ENCODE results near the gene CCS. TPM values are rescaled to one million over a fixed set of nuclear protein-coding genes. Genes with fewer than 3 reads are reported as not detected.
"Not testable (repeated sequence)": the region's sequence is repeated elsewhere in the genome, so short reads cannot be mapped to it uniquely, and the experiment has no call there.

The CCS gene
- total RNA-seq, 1 donor from 2014 or later, result 22.1 TPM

- no peak for DNase-seq (ENCODE audit: low read depth)
- no peak for TF ChIP-seq CTCF (conservative IDR thresholded peaks at IDR 0.05; ENCODE audit: low read depth, low read length)
- peak overlapping the region; percentile 90 for H3K4me3 ChIP-seq (ENCODE audit: low read depth, low read length)
These were observed 665 bp downstream of the CCS start for GRCh38 chr11:66593650-66594049.

DNA sequence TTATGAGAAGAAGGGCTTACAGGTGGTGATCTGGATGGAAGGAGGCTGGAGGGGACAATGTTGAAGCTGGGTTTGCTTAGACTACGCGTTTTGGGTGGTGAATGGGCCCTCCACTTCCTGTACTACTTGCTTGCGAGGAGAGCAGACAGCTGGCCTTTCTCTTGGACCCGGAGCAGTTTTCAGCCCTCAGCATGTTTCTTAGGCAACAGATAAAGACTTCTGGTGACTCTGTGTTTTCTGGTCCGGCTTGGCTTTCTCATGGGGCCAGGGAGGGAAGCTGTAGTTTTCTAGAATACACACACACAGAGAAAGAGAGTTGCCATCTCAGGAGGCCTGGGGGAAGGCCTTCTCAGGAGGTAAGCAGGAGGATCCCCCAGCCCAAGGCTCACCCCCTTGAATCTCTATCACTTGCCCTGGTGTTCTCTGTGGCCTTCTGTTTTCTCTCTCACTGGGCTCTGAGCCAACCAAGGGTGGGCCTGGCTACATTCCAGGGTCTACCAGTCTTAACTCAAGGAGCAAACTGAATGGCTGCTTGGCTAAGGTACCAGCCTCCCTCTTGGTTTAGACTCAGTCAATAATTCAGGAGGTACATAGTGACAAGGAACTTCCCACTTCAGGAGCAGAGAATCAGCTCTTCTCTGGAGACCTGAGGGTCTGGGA is 2.4 kb downstream of the CCS start:
- no peak for TF ChIP-seq CTCF (conservative IDR thresholded peaks at IDR 0.05; ENCODE audit: low read depth, low read length)
- no peak for DNase-seq (ENCODE audit: low read depth)
- no peak overlapping the region for H3K4me3 ChIP-seq (ENCODE audit: low read depth, low read length)

DNA sequence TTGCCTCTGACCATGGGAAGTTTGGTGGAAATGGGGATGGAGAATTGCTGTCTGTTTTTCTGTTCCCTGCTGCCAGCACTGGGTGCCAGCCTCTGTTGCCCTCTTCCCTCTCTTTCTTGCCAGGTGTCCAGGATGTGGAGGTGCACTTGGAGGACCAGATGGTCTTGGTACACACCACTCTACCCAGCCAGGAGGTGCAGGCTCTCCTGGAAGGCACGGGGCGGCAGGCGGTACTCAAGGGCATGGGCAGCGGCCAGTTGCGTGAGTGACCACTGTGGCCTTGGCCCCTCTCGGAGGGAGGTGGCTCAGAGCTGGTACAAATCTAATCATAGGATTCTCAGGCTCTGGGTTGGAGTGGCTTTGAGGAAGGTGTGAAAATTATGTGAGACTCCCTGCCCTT is 6.0 kb downstream of the CCS start:
- no peak overlapping the region for H3K4me3 ChIP-seq (ENCODE audit: low read depth, low read length)
- TF ChIP-seq CTCF (conservative IDR thresholded peaks at IDR 0.05; ENCODE audit: low read depth, low read length), result no peak
- DNase-seq (ENCODE audit: low read depth), result no peak

DNA sequence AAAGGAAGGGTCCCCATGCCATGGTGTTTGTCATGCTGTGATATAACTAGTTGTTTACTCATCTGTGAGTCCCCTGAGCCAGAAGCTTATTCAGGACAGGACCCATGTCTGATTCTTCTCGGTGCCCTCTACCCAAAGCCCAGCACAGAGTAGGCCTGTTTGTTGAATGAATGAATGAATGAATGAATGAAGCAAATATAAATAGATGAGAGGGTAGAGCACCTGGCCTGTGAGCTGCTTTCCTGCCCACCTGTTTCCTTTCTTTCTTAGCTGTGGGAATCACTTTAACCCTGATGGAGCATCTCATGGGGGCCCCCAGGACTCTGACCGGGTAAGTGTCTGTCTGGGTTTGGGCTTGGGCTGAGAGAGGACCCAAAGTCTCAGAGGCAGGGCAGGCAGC is 7.2 kb downstream of the CCS start:
- no peak for TF ChIP-seq CTCF (conservative IDR thresholded peaks at IDR 0.05; ENCODE audit: low read depth, low read length)

DNA sequence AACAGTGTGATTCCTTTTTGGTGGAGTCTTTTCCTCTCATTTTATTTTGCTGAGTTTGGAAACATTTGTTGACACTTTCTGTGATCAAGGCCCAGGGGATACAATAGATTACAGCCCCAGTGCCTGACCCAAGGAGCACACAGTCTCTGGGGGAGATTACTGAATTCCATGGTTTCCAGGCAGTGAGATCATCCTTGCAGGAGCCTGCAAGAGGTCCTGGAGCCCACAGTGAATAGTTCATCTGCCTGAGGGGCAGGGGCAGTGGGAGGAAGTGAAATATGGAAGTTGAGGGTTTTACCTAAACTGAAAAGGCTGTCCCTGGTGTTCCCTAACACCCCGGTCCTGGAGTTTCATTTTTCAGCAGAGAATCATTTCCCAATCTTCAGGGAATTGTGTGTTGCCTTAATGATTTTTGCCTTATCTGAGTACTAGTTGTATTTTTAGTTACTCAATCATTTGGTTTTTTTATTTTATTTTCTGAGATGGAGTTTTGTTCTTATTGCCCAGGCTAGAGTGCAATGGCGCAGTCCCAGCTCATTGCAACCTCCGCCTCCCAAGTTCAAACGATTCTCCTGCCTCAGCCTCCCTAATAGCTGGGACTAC is 7.7 kb downstream of the CCS start:
- DNase-seq (ENCODE audit: low read depth), result no peak
- no peak overlapping the region for H3K4me3 ChIP-seq (ENCODE audit: low read depth, low read length)
- TF ChIP-seq CTCF (conservative IDR thresholded peaks at IDR 0.05; ENCODE audit: low read depth, low read length), result no peak

More for the DNA sequence above, 7.2 kb downstream of the CCS start:
- no peak overlapping the region for H3K4me3 ChIP-seq (ENCODE audit: low read depth, low read length)
- no peak for DNase-seq (ENCODE audit: low read depth)

DNA sequence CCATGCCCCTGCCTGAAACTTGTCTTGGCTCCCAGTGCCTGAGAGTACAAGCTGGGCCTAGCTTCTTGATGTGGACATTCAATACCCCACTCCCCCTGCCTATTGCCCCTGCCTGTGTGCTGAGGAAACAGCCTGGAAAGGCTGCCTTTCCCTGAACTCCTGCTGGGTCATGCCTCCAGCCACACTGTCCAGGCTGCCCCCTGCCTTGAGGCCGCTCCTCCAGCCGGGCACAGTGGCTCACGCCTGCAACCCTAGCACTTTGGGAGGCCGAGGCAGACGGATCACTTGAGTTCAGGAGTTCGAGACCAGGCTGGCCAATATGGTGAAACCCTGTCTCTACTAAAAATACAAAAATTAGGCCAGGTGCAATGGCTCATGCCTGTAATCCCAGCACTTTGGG is 10.1 kb downstream of the CCS start:
- no peak for TF ChIP-seq CTCF (conservative IDR thresholded peaks at IDR 0.05; ENCODE audit: low read depth, low read length)
- H3K4me3 ChIP-seq (ENCODE audit: low read depth, low read length), result no peak overlapping the region
- DNase-seq (ENCODE audit: low read depth), result no peak

DNA sequence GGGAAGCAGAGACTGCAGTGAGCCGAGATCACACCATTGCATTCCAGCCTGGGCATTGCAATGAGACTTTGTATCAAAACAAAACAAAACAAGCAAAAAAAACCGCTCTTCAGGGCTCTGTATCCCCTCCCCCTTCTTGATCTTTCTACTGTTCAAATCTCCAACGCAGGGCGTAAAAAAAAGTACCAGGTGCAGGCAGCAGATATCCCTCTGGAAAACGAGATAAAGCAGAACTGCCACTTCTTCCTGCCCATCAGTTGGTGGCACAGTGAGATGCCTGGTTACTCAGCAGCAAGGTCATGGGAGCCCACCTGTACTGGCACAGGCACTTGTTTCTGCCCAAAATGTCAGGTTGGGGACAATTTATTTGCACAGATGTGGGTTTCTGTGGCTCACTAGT is 11.2 kb downstream of the CCS start:
- H3K4me3 ChIP-seq (ENCODE audit: low read depth, low read length), result no peak overlapping the region
- TF ChIP-seq CTCF (conservative IDR thresholded peaks at IDR 0.05; ENCODE audit: low read depth, low read length), result no peak
- DNase-seq (ENCODE audit: low read depth), result no peak

GRCh38 chr11:66606608-66607007 is 13.6 kb downstream of the CCS start:
- not testable (repeated sequence) for H3K4me3 ChIP-seq (ENCODE audit: low read depth, low read length); DNase-seq (ENCODE audit: low read depth)

All from epithelial cell of proximal tubule (primary cell).